Peyer's patch (tissue), 4 donors: Measurements from ENCODE around the gene TRA2A. TPM values are rescaled to one million over a fixed set of nuclear protein-coding genes. Genes with fewer than 3 reads are reported as not detected.

Source experiments
- DNase-seq, 3 donors: peaks; one replicate each; pipeline ENCODE4 v3.0.0-alpha.2; 2017 to 2019
- H3K27ac ChIP-seq, 4 donors: fragments of 200-600 bp; sonication (generic); one replicate each; pipeline ENCODE4 v1.5.1; 2016 to 2019
- H3K27me3 ChIP-seq, 2 donors: fragments of 200-600 bp; sonication (generic); one replicate each; pipeline ENCODE4 v1.5.1; 2019
- H3K36me3 ChIP-seq, 3 donors: fragments of 200-600 bp; sonication (generic); one replicate each; pipeline ENCODE4 v1.5.1; 2016 to 2019
- H3K4me1 ChIP-seq, 4 donors: fragments of 200-600 bp; sonication (generic); one replicate each; pipeline ENCODE4 v1.5.1; 2016 to 2019
- H3K4me3 ChIP-seq, 4 donors: fragments of 200-600 bp; sonication (generic); 1 replicate in 3 of 4; 2 replicates in 1 of 4; pipeline ENCODE4 v1.5.1; 2016 to 2019; ENCODE audit warnings: mild to moderate bottlenecking in 1 of 4
- H3K9me3 ChIP-seq, 4 donors: fragments of 200-600 bp; sonication (generic); one replicate each; pipeline ENCODE4 v1.5.1; 2016 to 2019; ENCODE audit warnings: mild to moderate bottlenecking in 1 of 4
- CTCF ChIP-seq, 6 experiments: fragments of 450-650 bp in 4 of 6; fragments of 200-600 bp in 2 of 6; sonication (generic) in 1 of 6; IDR thresholded peaks; one replicate each; pipeline ENCODE4 v1.5.1; 2017 to 2019; ENCODE audit warnings: antibody characterized with exemption in 6 of 6, mild to moderate bottlenecking in 3 of 6, moderate library complexity in 1 of 6
- POLR2A ChIP-seq, 2 donors: fragments of 450-650 bp; IDR thresholded peaks; one replicate each; pipeline ENCODE4 v1.5.1; 2017; ENCODE audit warnings: antibody characterized with exemption in 2 of 2, mild to moderate bottlenecking in 2 of 2, moderate library complexity in 2 of 2
- total RNA-seq, 4 donors: library from RNA; depleted of rRNA; stranded (reverse); fragments of >200 nt; gene quantifications; one replicate each; pipeline ENCODE4 v1.1.0, GENCODE V29; 2016

The TRA2A gene
- total RNA-seq, 4 donors from 2014 or later = 30.5 to 108 (median 56.4) TPM

GRCh38 chr7:23545493-23545892, 13.7 kb upstream of the TRA2A start:
- Histone ChIP-seq H3K9me3 (no peaks in the 10 kb centered on the region), H3K27ac (no peak overlapping the region), H3K27me3 (no peaks in the 10 kb centered on the region), H3K4me3 (no peak overlapping the region), H3K36me3 (no peaks in the 10 kb centered on the region), H3K4me1 (no peaks in the 10 kb centered on the region)
- no peak for DNase-seq
- no peak for TF ChIP-seq POLR2A (IDR thresholded peaks at IDR 0.05)
- no peak for TF ChIP-seq CTCF (IDR thresholded peaks at IDR 0.05)

- TF ChIP-seq CTCF (IDR thresholded peaks at IDR 0.05) = peak in 3 of 6 experiments; percentile 19 to 47 (median 46)
- TF ChIP-seq POLR2A (IDR thresholded peaks at IDR 0.05) = no peak
- no peak for DNase-seq
- Histone ChIP-seq H3K36me3 (no peaks in the 10 kb centered on the region), H3K27ac (no peak overlapping the region), H3K27me3 (no peaks in the 10 kb centered on the region), H3K4me1 (peaks cover 0 to 2% (median 0%) of the 10 kb centered on the region in 4 donors), H3K9me3 (no peaks in the 10 kb centered on the region), H3K4me3 (no peak overlapping the region)
These were observed 13.2 kb upstream of the TRA2A start for GRCh38 chr7:23544913-23545354.

GRCh38 chr7:23542752-23543151, 11.0 kb upstream of the TRA2A start:
- TF ChIP-seq CTCF (IDR thresholded peaks at IDR 0.05) = no peak
- TF ChIP-seq POLR2A (IDR thresholded peaks at IDR 0.05) = no peak
- no peaks in the 10 kb centered on the region for H3K36me3 ChIP-seq
- no peak overlapping the region for H3K27ac ChIP-seq
- no peak for DNase-seq
- no peaks in the 10 kb centered on the region for H3K9me3 ChIP-seq
- peaks cover 0 to 4% (median 0%) of the 10 kb centered on the region in 4 donors for H3K4me1 ChIP-seq
- no peaks in the 10 kb centered on the region for H3K27me3 ChIP-seq
- no peak overlapping the region for H3K4me3 ChIP-seq

GRCh38 chr7:23539494-23539907, 7.7 kb upstream of the TRA2A start:
- no peak for DNase-seq
- Histone ChIP-seq H3K9me3 (no peaks in the 10 kb centered on the region), H3K27me3 (no peaks in the 10 kb centered on the region), H3K4me1 (peaks cover 0 to 4% (median 0%) of the 10 kb centered on the region in 4 donors), H3K4me3 (no peak overlapping the region), H3K36me3 (no peaks in the 10 kb centered on the region), H3K27ac (peak overlapping the region in 2 of 4 donors; percentile 6 to 28)
- TF ChIP-seq POLR2A (IDR thresholded peaks at IDR 0.05) (no peak), CTCF (IDR thresholded peaks at IDR 0.05) (no peak)

- Histone ChIP-seq H3K4me1 (peaks cover 0 to 4% (median 0%) of the 10 kb centered on the region in 4 donors), H3K4me3 (no peak overlapping the region), H3K27ac (no peak overlapping the region), H3K27me3 (no peaks in the 10 kb centered on the region), H3K36me3 (no peaks in the 10 kb centered on the region), H3K9me3 (no peaks in the 10 kb centered on the region)
- DNase-seq = no peak
- TF ChIP-seq CTCF (IDR thresholded peaks at IDR 0.05) (no peak), POLR2A (IDR thresholded peaks at IDR 0.05) (no peak)
These were observed 6.5 kb upstream of the TRA2A start for GRCh38 chr7:23538301-23538700.

GRCh38 chr7:23533238-23533604, 1.4 kb upstream of the TRA2A start:
- Histone ChIP-seq H3K36me3 (no peaks in the 10 kb centered on the region), H3K9me3 (no peaks in the 10 kb centered on the region), H3K27ac (no peak overlapping the region), H3K27me3 (no peaks in the 10 kb centered on the region), H3K4me1 (peaks cover 0 to 22% (median 3%) of the 10 kb centered on the region in 4 donors), H3K4me3 (no peak overlapping the region)
- no peak for DNase-seq
- no peak for TF ChIP-seq POLR2A (IDR thresholded peaks at IDR 0.05)
- TF ChIP-seq CTCF (IDR thresholded peaks at IDR 0.05) = peak in 1 of 6 experiments; percentile 12
